DOHH2 (cell line): ENCODE data around the gene SELENOW.

Source experiments
- H3F3A ChIP-seq: fragments of 200-600 bp; sonication (generic), shearing (Covaris generic); 2 replicates; pipeline ENCODE4 v1.6.0; 2016; ENCODE audit warnings: antibody characterized with exemption, mild to moderate bottlenecking; ENCODE audit not compliant: control insufficient read depth, insufficient read depth
- H3K27ac ChIP-seq: fragments of 200-600 bp; sonication (generic); 2 replicates; pipeline ENCODE4 v1.5.1; 2014; ENCODE audit warnings: low read depth, mild to moderate bottlenecking, low read length, moderate library complexity
- H3K27me3 ChIP-seq: fragments of 200-600 bp; sonication (generic); 2 replicates; pipeline ENCODE4 v1.6.1; 2014; ENCODE audit warnings: mild to moderate bottlenecking, low read length, mixed read lengths; ENCODE audit not compliant: control insufficient read depth
- H3K36me3 ChIP-seq: fragments of 200-600 bp; sonication (generic); 2 replicates; pipeline ENCODE4 v1.6.1; 2014; ENCODE audit warnings: mild to moderate bottlenecking, low read length, moderate library complexity, mixed read lengths; ENCODE audit not compliant: control insufficient read depth
- H3K4me1 ChIP-seq: fragments of 200-600 bp; sonication (generic); 2 replicates; pipeline ENCODE4 v1.6.1; 2014; ENCODE audit warnings: mild to moderate bottlenecking, low read length, mixed read lengths; ENCODE audit not compliant: control insufficient read depth
- H3K4me2 ChIP-seq: fragments of 200-600 bp; sonication (generic); 2 replicates; pipeline ENCODE4 v1.6.0; 2014; ENCODE audit warnings: mild to moderate bottlenecking, low read length, moderate library complexity
- H3K4me3 ChIP-seq: fragments of 200-600 bp; sonication (generic); 2 replicates; pipeline ENCODE4 v1.5.1; 2014; ENCODE audit warnings: mild to moderate bottlenecking, low read length, mixed read lengths
- H3K79me2 ChIP-seq: fragments of 200-600 bp; sonication (generic); 2 replicates; pipeline ENCODE4 v1.6.1; 2014; ENCODE audit warnings: mild to moderate bottlenecking, low read length, mixed read lengths; ENCODE audit not compliant: control insufficient read depth
- H3K9me2 ChIP-seq: fragments of 200-600 bp; sonication (generic); replicated peaks from 2 replicates; pipeline ENCODE4 v1.6.1; 2014; ENCODE audit warnings: mild to moderate bottlenecking, low read length, mixed read lengths; ENCODE audit not compliant: control insufficient read depth
- H3K9me3 ChIP-seq: fragments of 200-600 bp; sonication (generic); 2 replicates; pipeline ENCODE4 v1.6.1; 2014; ENCODE audit warnings: antibody characterized with exemption, low read length, mixed read lengths; ENCODE audit not compliant: control insufficient read depth, insufficient read depth
- H4K20me1 ChIP-seq: fragments of 200-600 bp; sonication (generic); 2 replicates; pipeline ENCODE4 v1.6.0; 2014; ENCODE audit warnings: low read depth, mild to moderate bottlenecking, antibody characterized with exemption, low read length, moderate library complexity; ENCODE audit not compliant: control insufficient read depth, insufficient read depth
- CTCF ChIP-seq: fragments of 200-600 bp; sonication (generic); IDR thresholded peaks from one replicate; pipeline ENCODE4 v1.5.1; 2014; ENCODE audit warnings: antibody characterized with exemption, mild to moderate bottlenecking, low read depth, low read length; ENCODE audit not compliant: poor library complexity, severe bottlenecking
- EZH2phosphoT487 ChIP-seq: fragments of 200-600 bp; sonication (generic); IDR thresholded peaks from 2 replicates; pipeline ENCODE4 v1.6.1; 2017; ENCODE audit warnings: borderline replicate concordance, mild to moderate bottlenecking, antibody characterized with exemption, low read length, moderate library complexity, mixed read lengths

The SELENOW gene

GRCh38 chr19:47740866-47741519 lies 37.5 kb upstream of the SELENOW start:
- Histone ChIP-seq H3F3A (0 out of 2 replicates have a peak, but pooled peaks cover 3% of the 10 kb centered on the region), H3K36me3 (no peaks in the 10 kb centered on the region), H3K79me2 (peaks cover 7% of the 10 kb centered on the region), H3K27ac (no peak overlapping the region), H3K4me3 (no peak overlapping the region), H4K20me1 (no peaks in the 10 kb centered on the region), H3K4me1 (peaks cover 44% of the 10 kb centered on the region), H3K4me2 (no peak overlapping the region), H3K9me3 (no peaks in the 10 kb centered on the region), H3K9me2 (no peaks in the 10 kb centered on the region), H3K27me3 (no peaks in the 10 kb centered on the region)
- no peak for TF ChIP-seq CTCF
- no peak for TF ChIP-seq EZH2phosphoT487

GRCh38 chr19:47741544-47742140 lies 36.9 kb upstream of the SELENOW start:
- TF ChIP-seq CTCF (no peak), EZH2phosphoT487 (no peak)
- no peaks in the 10 kb centered on the region for H3K9me2 ChIP-seq
- peaks cover 50% of the 10 kb centered on the region for H3K4me1 ChIP-seq
- peaks cover 1% of the 10 kb centered on the region; the same call in 1 of the 2 replicates for H4K20me1 ChIP-seq
- H3F3A ChIP-seq: 0 out of 2 replicates have a peak, but pooled peaks cover 3% of the 10 kb centered on the region
- H3K4me3 ChIP-seq: no peak overlapping the region
- no peak overlapping the region for H3K4me2 ChIP-seq
- no peaks in the 10 kb centered on the region for H3K27me3 ChIP-seq
- H3K36me3 ChIP-seq: peaks cover 3% of the 10 kb centered on the region
- H3K9me3 ChIP-seq: no peaks in the 10 kb centered on the region
- no peak overlapping the region for H3K27ac ChIP-seq
- H3K79me2 ChIP-seq: peaks cover 13% of the 10 kb centered on the region

GRCh38 chr19:47742634-47743033 lies 35.9 kb upstream of the SELENOW start:
- Histone ChIP-seq H4K20me1 (peaks cover 6% of the 10 kb centered on the region; the same call in 1 of the 2 replicates), H3K4me3 (0 out of 2 replicates have a peak overlapping the region, but pooled peaks have one; percentile 98), H3K27ac (no peak overlapping the region), H3K79me2 (peaks cover 23% of the 10 kb centered on the region), H3K9me2 (no peaks in the 10 kb centered on the region), H3K4me2 (peak overlapping the region; percentile 93; the same call in 1 of the 2 replicates), H3K4me1 (peaks cover 58% of the 10 kb centered on the region), H3K27me3 (no peaks in the 10 kb centered on the region), H3F3A (0 out of 2 replicates have a peak, but pooled peaks cover 3% of the 10 kb centered on the region), H3K9me3 (no peaks in the 10 kb centered on the region), H3K36me3 (peaks cover 12% of the 10 kb centered on the region)
- TF ChIP-seq EZH2phosphoT487 (no peak), CTCF (no peak)
